Measurements from ENCODE around the gene SRRM2. TPM values are rescaled to one million over a fixed set of nuclear protein-coding genes. Genes with fewer than 3 reads are reported as not detected.

Gene SRRM2
- polyA plus RNA-seq, 3 donors: 19.0 to 1,186 (median 31.8) TPM

GRCh38 chr16:2818272-2818876 lies 65.9 kb downstream of the SRRM2 start:
- intact Hi-C loops (cut with micrococcal nuclease): no loop called here
- DNase-seq: no peak
- Histone ChIP-seq H3K27me3 (ENCODE audit: control insufficient read depth in 2 of 2, insufficient read depth in 2 of 2, low read length in 2 of 2) (no peaks in the 10 kb centered on the region), H3K9ac (ENCODE audit: insufficient read depth, low read length, poor library complexity, severe bottlenecking) (no peak overlapping the region), H3K4me1 (ENCODE audit: control insufficient read depth in 1 of 2, insufficient read depth in 2 of 2, low read length in 2 of 2) (peaks cover 5 to 12% of the 10 kb centered on the region in 2 donors), H2AFZ (ENCODE audit: insufficient read depth, low read depth, low read length, poor library complexity, severe bottlenecking) (no peak overlapping the region), H3K79me2 (ENCODE audit: insufficient read depth, low read length) (no peaks in the 10 kb centered on the region), H4K20me1 (ENCODE audit: insufficient read depth, low read length) (no peaks in the 10 kb centered on the region), H3K36me3 (replicated peaks in 1 of 2; ENCODE audit: control insufficient read depth in 1 of 2, insufficient read depth in 2 of 2, low read length in 2 of 2) (no peaks in the 10 kb centered on the region), H3K27ac (ENCODE audit: low read depth in 1 of 2, low read length in 2 of 2) (no peak overlapping the region), H3K4me2 (replicated peaks; ENCODE audit: extremely low read depth, low read length, poor library complexity, severe bottlenecking) (no peak overlapping the region), H3K9me3 (replicated peaks in 1 of 2; ENCODE audit: control insufficient read depth in 1 of 2, insufficient read depth in 1 of 2, low read length in 2 of 2) (no peaks in the 10 kb centered on the region), H3K4me3 (replicated peaks in 1 of 3; ENCODE audit: low read depth in 2 of 3, low read length in 3 of 3) (no peak overlapping the region)
- Mint-ChIP-seq H3K27me3 (ENCODE audit: low read depth in 3 of 3) (peaks cover 4 to 6% (median 5%) of the 10 kb centered on the region in 3 donors), H3K36me3 (no peaks in the 10 kb centered on the region), H3K27ac (peak overlapping the region in 3 of 7 donors; percentile 24 to 70 (median 58)), H3K4me1 (peaks cover 11% of the 10 kb centered on the region), H3K9me3 (no peaks in the 10 kb centered on the region), H3K4me3 (no peak overlapping the region)
- WGBS (ENCODE audit: insufficient coverage): 96% methylated on average over 10 of the region's 10 CpGs
- TF ChIP-seq CTCF (IDR thresholded peaks at IDR 0.05): no peak

GRCh38 chr16:2819179-2819938 lies 66.9 kb downstream of the SRRM2 start:
- Mint-ChIP-seq H3K27ac (peak overlapping the region in 1 of 7 donors; percentile 6), H3K4me3 (no peak overlapping the region), H3K27me3 (ENCODE audit: low read depth in 3 of 3) (peaks cover 4 to 6% (median 5%) of the 10 kb centered on the region in 3 donors), H3K9me3 (no peaks in the 10 kb centered on the region), H3K4me1 (peaks cover 8% of the 10 kb centered on the region), H3K36me3 (no peaks in the 10 kb centered on the region)
- H3K4me3 ChIP-seq (replicated peaks in 1 of 3; ENCODE audit: low read depth in 2 of 3, low read length in 3 of 3): no peak overlapping the region
- no peak for TF ChIP-seq CTCF (IDR thresholded peaks at IDR 0.05)
- intact Hi-C loops (cut with micrococcal nuclease): no loop called here
- WGBS (ENCODE audit: insufficient coverage): 92% methylated on average over 10 of the region's 18 CpGs
- no peak for DNase-seq
- H3K9me3 ChIP-seq (replicated peaks in 1 of 2; ENCODE audit: control insufficient read depth in 1 of 2, insufficient read depth in 1 of 2, low read length in 2 of 2): no peaks in the 10 kb centered on the region
- no peak overlapping the region for H3K27ac ChIP-seq (ENCODE audit: low read depth in 1 of 2, low read length in 2 of 2)
- H2AFZ ChIP-seq (ENCODE audit: insufficient read depth, low read depth, low read length, poor library complexity, severe bottlenecking): no peak overlapping the region
- H3K4me1 ChIP-seq (ENCODE audit: control insufficient read depth in 1 of 2, insufficient read depth in 2 of 2, low read length in 2 of 2): peaks cover 0 to 6% of the 10 kb centered on the region in 2 donors
- no peak overlapping the region for H3K9ac ChIP-seq (ENCODE audit: insufficient read depth, low read length, poor library complexity, severe bottlenecking)
- H3K4me2 ChIP-seq (replicated peaks; ENCODE audit: extremely low read depth, low read length, poor library complexity, severe bottlenecking): no peak overlapping the region
- no peaks in the 10 kb centered on the region for H3K27me3 ChIP-seq (ENCODE audit: control insufficient read depth in 2 of 2, insufficient read depth in 2 of 2, low read length in 2 of 2)
- H3K36me3 ChIP-seq (replicated peaks in 1 of 2; ENCODE audit: control insufficient read depth in 1 of 2, insufficient read depth in 2 of 2, low read length in 2 of 2): no peaks in the 10 kb centered on the region
- H4K20me1 ChIP-seq (ENCODE audit: insufficient read depth, low read length): no peaks in the 10 kb centered on the region
- no peaks in the 10 kb centered on the region for H3K79me2 ChIP-seq (ENCODE audit: insufficient read depth, low read length)

Data from CD14-positive monocyte (primary cell).